HG02884 (cell line): ENCODE data around the gene CMTM3.
"Not testable (repeated sequence)": the region's sequence is repeated elsewhere in the genome, so short reads cannot be mapped to it uniquely, and the experiment has no call there.

ENCODE experiments used
- ATAC-seq: cut with Tn5 transposase; IDR thresholded peaks from one replicate; pipeline ENCODE4 v1.9.1; 2021; ENCODE audit warnings: mild to moderate bottlenecking, moderate library complexity; ENCODE audit not compliant: unreplicated experiment

The CMTM3 gene

GRCh38 chr16:66630561-66631260, 26.2 kb downstream of the CMTM3 start:
- not testable (repeated sequence) for ATAC-seq

- ATAC-seq: not testable (repeated sequence)
These were observed 27.1 kb downstream of the CMTM3 start for GRCh38 chr16:66631558-66631957.

GRCh38 chr16:66634527-66635196, 30.2 kb downstream of the CMTM3 start:
- ATAC-seq: no peak

GRCh38 chr16:66635406-66635805, 30.9 kb downstream of the CMTM3 start:
- ATAC-seq: no peak

GRCh38 chr16:66636199-66636598, 31.7 kb downstream of the CMTM3 start:
- no peak for ATAC-seq

- no peak for ATAC-seq
These were observed 33.3 kb downstream of the CMTM3 start for GRCh38 chr16:66637806-66638205.

- ATAC-seq: no peak
These were observed 34.8 kb downstream of the CMTM3 start for GRCh38 chr16:66639091-66639885.

GRCh38 chr16:66640724-66641314, 36.3 kb downstream of the CMTM3 start:
- no peak for ATAC-seq

GRCh38 chr16:66641387-66641786, 36.9 kb downstream of the CMTM3 start:
- no peak for ATAC-seq

- ATAC-seq: no peak
These were observed 43.4 kb downstream of the CMTM3 start for GRCh38 chr16:66647866-66648265.

- no peak for ATAC-seq
These were observed 44.7 kb downstream of the CMTM3 start for GRCh38 chr16:66649167-66649566.

GRCh38 chr16:66649636-66650205, 45.2 kb downstream of the CMTM3 start:
- no peak for ATAC-seq

- ATAC-seq: peak; percentile 94
These were observed 46.4 kb downstream of the CMTM3 start for GRCh38 chr16:66650707-66651473.

- no peak for ATAC-seq
These were observed 46.9 kb downstream of the CMTM3 start for GRCh38 chr16:66651474-66651765.

GRCh38 chr16:66651965-66652364, 47.5 kb downstream of the CMTM3 start:
- ATAC-seq: no peak

- ATAC-seq: no peak
These were observed 48.3 kb downstream of the CMTM3 start for GRCh38 chr16:66652661-66653360.

GRCh38 chr16:66653581-66654350, 49.3 kb downstream of the CMTM3 start:
- ATAC-seq: no peak

- no peak for ATAC-seq
These were observed 52.0 kb downstream of the CMTM3 start for GRCh38 chr16:66656547-66656946.
